GM19238 (cell line): Measurements from ENCODE around the gene AGPAT2.

Experiments used
- DNase-seq: peaks from one replicate; pipeline ENCODE4 v3.0.0; 2011; ENCODE audit warnings: low spot score; ENCODE audit not compliant: insufficient read length

Gene AGPAT2

DNA sequence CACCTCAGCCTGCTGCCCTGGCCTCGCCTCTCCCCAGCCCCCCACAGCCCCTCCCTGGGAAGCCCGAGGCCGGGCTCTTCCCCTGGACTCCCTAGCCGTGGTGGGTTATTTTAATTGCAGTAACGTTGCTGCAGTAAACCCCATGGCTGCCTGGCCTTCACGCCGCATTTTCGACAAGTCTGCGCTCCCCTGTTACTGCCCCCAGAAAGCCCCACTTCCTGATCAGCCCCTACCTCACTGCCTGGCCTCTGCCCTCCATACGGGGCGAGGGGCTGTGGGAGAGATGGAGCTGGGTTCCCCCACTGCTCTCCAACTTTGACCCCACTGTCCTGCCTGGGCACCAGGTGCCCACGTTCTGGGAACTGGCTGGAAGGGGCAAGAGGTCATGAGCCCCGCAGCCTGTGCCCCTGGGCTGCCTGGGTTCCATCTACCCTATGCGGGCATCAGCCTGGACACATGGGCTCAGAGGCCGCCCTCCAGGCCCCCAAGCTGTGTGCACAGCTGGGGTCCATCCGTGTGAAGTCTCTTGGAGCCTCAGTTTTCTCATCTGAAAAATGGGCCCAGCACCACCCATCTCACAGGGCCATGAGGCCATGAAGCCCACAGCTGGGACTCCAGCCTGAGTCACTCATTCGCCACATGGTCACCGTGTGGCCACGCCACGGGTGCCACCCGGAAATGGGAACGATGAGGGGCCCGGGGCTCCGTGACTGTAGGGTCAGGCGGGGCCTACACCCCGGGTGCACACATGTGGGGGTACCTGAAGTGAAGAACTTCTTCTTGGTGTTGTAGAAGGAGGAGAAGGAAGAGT, 13.1 kb downstream of the AGPAT2 start:
- DNase-seq = no peak

DNA sequence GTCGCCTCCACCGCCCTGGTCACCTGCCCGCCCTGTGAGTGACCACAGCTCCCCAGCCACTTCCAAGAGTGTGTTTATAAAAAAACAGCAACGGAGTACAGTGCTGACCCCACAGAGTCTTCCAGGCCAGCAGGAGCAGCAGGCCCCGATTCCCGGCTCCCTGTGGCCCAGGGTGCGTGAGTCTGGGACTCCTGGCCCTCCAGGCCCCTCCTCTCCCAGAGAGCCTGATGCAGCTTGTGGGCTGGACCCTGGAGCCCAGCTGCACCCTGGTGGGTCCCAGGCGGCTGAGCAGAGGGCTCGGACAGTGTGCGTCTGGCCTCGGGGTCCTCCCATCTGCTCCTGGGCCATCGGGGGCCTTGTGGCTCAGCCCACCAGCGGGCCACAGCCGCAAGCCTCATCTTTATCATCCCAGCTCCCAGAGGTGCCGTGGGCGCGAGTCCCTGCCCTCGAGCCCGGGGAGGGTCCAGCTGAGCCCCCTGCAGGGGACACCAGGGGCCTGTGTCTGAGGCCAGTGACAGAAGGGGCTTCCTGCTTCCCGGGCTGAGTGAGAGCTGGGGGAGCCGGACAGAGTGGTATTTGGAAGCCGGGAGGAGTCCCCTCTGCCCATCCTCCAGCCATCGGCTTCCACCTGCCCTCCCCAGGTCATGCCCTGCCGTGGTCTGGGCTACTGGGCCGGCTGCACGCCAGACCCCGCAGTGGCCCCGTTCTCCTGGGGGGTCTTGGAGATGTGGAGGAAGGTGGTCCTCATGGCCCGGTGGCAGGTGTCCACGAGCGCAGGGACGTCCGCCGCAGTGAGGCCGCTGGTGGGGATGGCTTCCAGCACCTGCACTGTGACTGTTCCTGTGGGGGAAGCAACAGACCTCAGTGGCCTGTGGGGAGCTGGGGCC, 13.9 kb downstream of the AGPAT2 start:
- DNase-seq = no peak

DNA sequence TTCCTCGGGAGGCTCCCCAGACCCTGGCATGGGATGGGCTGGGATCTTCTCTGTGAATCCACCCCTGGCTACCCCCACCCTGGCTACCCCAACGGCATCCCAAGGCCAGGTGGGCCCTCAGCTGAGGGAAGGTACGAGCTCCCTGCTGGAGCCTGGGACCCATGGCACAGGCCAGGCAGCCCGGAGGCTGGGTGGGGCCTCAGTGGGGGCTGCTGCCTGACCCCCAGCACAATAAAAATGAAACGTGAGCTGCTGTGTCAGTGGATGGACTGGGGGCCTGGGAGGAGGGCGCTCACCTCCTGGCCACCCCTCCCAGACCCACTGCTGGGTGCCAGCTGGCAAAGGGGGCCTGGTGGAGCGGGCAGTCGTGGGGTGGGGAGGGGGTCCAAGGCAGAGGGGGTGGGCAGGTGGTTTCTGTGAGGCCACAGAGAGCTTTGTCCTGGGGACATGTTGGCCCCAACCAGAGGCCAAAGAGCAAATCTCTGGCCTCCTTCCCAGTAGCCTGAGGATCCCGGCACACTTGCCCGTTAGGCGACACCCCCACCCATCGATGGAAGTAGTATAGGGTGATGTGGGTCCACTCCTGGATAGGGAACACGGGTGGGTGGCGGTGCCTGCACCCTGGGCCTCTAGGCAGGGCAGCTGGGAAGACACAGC, 14.7 kb downstream of the AGPAT2 start:
- no peak for DNase-seq

DNA sequence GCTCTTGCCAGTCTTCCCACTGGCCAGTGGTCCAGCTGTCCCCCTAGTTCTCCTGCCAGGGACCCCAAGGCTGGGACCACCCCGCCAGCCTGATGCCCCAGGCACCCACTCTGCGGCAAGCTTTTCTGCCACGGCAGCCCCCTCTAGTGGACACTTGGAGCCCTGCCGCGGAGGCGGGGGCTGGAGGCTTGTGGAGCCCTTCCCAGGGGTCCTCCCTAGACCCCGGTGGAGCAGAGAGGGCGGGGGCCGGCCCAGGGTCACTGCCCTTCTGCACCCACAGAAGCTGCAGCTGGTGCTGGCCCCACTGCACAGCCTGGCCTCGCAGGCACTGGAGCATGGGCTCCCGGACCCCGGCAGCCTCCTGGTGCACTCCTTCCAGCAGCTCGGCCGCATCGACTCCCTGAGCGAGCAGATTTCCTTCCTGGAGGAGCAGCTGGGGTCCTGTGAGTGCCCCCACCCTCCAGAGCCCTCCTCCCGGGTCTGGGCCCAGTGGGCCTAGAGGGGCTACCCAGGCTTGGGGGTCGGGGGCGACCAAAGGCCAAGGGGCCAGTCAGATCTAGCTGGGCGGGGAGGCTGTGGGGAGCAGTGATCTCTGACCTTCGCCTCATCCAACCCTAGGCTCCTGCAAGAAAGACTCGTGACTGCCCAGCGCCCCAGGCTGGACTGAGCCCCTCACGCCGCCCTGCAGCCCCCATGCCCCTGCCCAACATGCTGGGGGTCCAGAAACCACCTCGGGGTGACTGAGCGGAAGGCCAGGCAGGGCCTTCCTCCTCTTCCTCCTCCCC, 15.4 kb downstream of the AGPAT2 start:
- no peak for DNase-seq

DNA sequence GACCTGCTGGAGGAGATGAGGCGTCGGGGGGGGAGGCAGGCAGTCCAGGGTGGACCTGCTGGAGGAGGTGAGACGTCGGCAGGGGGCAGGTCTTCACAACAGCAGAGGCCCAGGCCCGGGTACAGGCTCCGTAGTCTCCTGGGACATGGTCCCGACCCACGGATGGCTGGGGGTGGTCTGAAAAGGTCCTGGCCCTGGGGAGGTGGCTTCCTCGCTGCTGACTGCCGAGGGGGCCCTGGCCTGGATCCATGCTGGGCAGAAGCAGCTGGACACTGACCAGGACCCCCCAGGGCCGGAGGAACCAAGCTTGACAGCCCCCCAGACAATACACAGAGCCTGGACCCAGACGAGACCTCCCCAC, 16.0 kb downstream of the AGPAT2 start:
- no peak for DNase-seq

DNA sequence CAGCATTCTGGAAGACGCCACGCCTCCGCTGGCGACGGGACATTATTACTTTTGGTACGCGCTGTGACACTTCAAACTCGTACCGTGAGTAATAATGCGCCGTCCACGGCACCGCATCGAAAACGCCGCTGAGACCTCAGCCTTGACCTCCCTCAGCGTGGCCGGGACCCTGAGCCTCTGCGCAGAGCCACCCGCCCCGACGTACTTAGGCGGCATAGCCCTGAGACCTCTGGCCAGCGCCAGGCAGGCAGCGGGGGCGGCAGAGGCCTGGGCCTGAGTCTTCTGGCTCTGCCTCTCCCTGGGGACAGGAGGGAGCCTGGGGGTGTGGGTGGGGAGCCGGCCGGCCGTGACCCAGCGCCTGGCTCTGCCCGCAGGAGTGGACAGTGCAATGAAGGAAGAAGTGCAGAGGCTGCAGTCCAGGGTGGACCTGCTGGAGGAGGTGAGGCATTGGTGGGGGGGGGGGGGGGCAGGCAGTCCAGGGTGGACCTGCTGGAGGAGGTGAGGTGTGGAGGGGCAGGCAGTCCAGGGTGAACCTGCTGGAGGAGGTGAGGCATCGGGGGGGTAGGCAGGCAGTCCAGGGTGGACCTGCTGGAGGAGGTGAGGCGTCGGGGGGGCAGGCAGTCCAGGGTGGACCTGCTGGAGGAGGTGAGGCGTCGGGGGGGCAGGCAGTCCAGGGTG, 16.5 kb downstream of the AGPAT2 start:
- DNase-seq = no peak

DNA sequence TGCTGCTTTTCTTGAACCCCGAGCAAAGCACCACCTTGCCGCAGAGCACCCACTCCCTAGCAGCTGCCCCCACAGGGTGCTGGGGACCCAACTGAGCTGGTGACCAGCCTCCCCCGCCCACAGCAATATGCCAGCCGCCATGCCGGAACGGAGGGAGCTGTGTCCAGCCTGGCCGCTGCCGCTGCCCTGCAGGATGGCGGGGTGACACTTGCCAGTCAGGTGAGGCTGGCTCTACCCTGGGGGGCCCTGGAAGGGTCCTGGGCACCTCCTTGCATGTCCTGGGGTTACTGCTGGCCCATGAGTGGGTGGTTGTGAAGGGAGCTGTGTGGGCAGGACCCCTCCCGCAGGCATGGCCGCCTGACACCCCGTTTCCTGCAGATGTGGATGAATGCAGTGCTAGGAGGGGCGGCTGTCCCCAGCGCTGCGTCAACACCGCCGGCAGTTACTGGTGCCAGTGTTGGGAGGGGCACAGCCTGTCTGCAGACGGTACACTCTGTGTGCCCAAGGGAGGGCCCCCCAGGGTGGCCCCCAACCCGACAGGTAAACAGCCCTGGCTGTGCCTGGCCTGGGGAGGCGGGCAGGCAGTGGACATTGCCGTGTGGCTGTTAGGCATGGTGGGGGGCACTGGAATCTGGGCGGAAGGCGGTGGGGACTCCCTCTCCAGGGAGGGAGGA, 17.3 kb downstream of the AGPAT2 start:
- no peak for DNase-seq

DNA sequence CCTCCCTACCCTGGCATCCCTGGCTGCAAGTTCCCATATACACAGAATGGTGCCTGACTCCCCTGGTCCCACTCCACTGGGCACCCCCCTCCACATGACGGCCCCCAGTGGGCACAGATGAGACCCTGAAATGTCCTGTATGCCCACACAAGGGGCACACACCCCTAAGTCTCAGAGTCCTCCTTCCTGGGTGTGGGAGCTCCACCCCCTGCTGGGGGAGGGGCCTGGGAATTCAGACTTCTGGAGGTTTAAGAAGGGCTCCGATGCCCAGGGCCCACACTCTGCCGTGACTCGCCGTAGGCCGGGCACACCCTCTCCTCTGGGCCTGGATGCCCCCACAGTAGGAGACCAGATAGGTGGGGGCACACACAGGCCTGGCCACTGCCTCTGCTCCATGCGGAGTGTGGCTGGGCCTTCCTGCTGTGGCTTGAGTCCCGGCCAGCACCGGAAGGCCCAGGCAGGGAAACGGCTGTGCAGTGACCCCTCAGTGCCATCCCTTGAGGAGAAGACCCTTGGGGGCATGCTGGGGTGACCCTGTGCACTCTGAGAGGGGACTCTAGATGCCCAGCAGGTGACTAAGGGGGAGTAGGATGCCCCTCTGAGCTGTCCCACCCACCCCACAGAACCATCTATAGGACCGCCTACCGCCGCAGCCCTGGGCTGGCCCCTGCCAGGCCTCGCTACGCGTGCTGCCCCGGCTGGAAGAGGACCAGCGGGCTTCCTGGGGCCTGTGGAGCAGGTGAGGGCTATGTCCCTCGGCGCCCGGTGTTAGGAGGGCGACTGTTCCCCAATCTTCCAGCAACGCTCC, 18.1 kb downstream of the AGPAT2 start:
- DNase-seq = no peak

DNA sequence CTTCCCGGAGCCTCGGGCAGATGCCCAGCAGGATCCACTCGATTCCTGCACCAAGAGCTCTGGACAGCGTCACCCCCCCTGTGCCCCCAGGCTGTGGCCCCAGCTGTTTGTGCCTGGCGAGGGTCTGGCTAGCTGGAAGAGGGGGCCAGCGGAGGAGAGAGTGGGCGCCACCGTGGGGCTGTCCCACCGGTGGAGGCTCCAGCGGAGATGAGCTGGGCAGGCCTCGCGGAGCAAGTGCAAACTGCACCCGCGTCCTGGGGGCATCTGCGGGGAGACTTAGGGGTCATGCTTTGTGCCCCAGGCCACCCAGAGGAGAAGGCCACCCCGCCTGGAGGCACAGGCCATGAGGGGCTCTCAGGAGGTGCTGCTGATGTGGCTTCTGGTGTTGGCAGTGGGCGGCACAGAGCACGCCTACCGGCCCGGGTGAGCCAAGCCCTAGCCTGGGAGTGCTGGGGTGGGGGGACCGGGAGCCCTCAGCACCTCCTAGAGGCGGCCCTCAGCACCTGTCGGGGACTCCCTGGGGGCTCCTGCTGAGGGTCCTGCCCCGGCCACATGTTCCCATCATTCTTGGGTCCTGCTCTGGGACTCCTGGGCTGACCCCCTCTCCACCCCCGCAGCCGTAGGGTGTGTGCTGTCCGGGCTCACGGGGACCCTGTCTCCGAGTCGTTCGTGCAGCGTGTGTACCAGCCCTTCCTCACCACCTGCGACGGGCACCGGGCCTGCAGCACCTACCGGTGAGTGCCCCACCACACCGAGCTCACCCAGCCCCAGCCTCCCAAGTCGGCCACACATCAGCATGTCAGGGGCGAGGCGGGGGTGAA, 19.1 kb downstream of the AGPAT2 start:
- DNase-seq = no peak

DNA sequence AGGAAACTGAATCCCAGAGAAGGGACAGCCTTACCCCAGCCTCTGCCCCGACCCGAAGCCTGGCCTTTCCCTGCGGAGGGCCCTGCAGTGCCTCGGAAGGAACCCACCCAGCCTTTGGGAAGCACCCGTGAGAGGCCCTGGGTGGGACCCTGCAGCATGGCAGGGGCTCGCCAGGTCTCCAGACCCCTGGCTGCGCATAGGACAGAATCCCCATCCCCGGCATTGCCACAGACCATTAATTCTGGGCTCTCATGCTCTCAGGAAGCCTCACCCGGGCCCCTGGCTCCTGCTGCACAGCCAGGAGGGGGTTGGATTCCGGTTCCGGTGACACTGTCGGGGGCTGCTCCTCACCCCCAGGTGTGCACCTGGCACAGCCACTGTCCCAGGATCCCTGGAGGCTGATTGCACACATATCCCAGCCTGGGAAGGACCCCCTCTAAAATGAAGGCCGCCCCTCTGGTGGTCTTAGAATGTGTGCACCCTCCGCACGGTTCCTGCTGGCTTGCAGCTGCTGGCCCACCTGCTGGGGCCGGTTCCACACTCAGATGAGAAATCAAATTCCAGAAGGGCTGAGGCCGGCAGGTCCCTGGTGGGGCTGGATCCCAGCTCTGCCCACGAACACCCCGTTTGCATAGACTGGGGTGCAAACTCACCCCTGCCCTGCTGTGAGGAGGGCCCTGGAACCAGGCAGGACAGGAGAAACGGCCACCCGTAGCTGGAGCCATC, 19.9 kb downstream of the AGPAT2 start:
- DNase-seq = no peak

DNA sequence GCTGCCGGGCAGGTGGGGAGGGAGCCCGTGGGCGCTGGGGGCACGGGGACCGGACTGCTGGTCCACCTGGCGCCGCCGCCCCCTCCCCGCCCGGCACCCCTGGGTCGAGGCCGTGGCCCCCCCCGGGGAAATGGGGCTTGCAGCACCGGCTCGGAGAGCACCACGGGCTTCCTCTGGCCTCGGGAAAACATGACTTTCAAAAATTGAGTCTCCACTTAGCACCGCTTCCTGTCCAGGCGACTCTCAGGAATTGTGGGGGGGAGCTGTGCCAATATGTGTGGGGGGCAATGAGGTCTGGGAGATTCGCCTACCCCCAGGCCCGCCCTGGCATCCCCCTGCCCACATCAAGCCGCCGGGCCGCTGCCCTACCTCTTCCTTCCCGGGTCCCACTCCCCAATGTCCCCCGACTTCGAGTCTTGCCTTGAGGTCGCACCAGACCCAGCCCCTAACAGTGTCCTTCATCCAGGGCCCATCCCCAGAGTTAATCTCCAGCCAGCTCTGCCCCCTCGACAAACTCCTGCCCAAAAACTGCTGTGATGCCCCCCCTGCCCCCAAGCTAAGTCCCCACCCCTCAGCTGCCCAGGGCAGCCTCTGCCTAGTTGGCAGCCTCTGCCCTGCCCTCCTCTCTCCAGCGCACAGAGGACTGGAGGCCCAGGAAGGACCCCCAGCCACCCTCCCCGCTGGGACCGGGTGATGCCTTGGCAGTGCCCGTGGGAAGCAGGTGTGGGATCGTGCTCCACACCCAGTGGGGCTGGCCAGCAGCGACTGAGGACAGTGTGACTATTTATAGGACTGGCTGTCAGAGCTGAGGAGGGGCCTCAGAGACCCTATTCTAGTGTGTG, 20.7 kb downstream of the AGPAT2 start:
- no peak for DNase-seq

DNA sequence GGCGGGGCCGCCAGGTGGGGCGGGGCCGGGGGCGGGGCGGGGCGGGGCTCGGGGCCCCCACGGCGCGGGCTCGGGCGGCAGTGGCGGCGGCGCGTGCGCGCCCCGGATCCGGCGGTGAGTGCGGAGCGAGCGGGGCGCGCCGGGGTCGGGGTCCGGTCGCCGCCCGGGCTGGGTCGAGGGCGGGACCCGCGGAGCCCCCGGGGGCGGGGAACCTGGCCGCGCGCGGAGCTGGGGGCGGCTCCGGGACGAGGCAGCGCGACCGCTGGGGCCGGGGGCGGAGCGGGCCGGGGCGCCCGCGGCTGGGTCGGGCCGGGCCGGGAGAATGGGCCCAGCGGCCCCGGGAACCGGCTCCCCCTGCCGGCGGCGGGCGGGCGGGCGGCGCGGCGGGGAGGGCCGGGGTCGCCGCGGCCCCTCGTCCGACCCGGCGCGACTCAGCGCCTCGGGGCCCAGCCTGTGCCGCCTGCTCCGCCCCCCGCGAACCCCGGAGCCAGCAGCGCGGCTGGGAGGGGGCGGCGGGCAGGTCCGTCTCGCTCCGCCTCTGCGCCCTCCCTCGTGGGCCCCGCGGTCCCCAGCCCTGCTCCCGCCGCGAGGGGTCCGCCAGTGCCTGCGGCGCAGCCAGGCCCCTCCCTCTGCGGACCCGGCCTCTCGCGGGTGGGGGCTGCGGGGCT, 21.4 kb downstream of the AGPAT2 start:
- no peak for DNase-seq

DNA sequence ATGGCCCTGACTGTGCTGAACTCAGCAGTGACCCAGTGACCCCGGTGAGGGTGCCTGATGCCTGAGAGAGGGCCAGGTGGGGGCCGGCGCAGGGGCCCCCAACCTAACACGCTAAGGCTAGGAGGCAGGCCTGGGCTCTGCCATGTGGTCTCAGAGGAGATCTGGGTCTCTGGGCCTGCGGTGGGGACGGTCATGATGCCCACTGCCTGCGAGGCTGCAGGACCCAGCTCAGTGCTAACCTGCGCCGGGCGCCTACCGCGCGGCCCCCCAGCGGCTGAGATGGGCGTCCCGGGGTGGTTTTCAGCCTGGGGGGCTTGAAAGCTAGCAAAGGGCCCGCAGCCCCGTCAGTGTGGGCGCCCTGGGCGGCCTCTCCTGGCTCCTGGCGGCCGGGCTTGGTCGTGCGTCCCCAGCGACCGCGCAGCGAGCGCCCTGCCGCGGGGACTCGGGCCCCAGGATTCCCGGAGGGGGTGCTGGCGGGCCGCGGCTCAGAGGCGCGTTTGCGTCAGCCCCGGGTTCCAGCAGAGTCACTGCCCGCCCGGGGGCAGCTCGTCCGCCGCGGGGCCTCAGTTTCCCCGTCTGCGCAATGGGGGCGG, 22.1 kb downstream of the AGPAT2 start:
- DNase-seq = no peak

DNA sequence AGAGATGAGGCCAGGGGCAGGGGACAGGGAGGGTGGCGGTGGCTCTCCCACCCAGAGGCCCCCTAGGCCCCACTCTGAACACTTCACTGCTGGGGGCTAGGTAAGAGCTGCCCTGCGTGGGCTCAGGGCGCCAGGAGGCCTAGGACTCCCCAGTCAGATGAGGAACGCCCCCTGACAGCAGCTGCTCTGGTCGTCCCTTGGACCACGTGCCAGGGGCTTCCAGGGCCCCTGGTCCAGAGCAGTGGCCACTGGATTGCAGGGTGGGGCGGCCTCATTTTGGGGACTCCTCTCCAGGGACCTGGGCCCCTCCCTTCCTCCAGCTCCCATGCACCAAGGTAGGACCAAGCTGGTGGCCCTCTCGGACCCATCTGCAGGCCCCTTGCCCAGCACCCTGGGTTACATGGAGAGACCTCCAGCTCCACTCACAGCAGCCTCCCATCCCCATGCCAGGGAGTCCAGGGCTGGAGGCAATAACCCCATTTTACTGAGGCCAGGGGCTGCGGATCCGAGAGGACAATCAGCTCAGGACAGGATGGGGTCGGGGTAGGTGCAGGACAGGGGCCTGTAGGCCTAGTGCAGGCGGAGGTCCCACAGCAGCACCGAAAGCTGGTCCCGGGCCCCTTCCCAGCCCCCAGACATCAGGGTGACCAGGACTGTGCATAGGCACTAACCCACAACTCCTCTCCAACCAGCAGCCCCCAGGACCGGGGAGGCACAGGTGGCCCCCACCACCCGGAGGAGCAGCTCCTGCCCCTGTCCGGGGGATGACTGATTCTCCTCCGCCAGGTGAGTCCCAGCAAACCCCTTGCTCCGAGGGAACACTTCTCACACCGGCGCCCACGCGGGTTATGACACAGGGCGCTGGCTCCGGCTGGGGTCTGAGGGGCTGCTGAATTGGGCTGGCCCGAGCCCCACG, 23.0 kb downstream of the AGPAT2 start:
- no peak for DNase-seq
